ENCODE results near the gene TMEM11.
"Not testable (repeated sequence)": the region's sequence is repeated elsewhere in the genome, so short reads cannot be mapped to it uniquely, and the experiment has no call there.

Gene TMEM11

GRCh38 chr17:21242026-21242697 lies 28.2 kb upstream of the TMEM11 start:
- DNase-seq = no peak

GRCh38 chr17:21241564-21241963 lies 27.6 kb upstream of the TMEM11 start:
- DNase-seq = no peak

- no peak for DNase-seq
These were observed 26.6 kb upstream of the TMEM11 start for GRCh38 chr17:21240369-21241055.

- no peak for DNase-seq
These were observed 25.9 kb upstream of the TMEM11 start for GRCh38 chr17:21239680-21240368.

- DNase-seq = no peak
These were observed 22.0 kb upstream of the TMEM11 start for GRCh38 chr17:21235921-21236320.

- no peak for DNase-seq
These were observed 19.8 kb upstream of the TMEM11 start for GRCh38 chr17:21233581-21234347.

- no peak for DNase-seq
These were observed 18.2 kb upstream of the TMEM11 start for GRCh38 chr17:21232033-21232749.

GRCh38 chr17:21231533-21231932 lies 17.6 kb upstream of the TMEM11 start:
- DNase-seq = no peak

- no peak for DNase-seq
These were observed 14.9 kb upstream of the TMEM11 start for GRCh38 chr17:21228845-21229244.

GRCh38 chr17:21228111-21228510 lies 14.2 kb upstream of the TMEM11 start:
- DNase-seq = no peak

- not testable (repeated sequence) for DNase-seq
These were observed 13.3 kb upstream of the TMEM11 start for GRCh38 chr17:21227277-21227676.

- no peak for DNase-seq
These were observed 9.1 kb upstream of the TMEM11 start for GRCh38 chr17:21223086-21223485.

GRCh38 chr17:21218831-21219380 lies 4.9 kb upstream of the TMEM11 start:
- DNase-seq = no peak

GRCh38 chr17:21218101-21218500 lies 4.1 kb upstream of the TMEM11 start:
- DNase-seq = no peak

GRCh38 chr17:21217346-21217745 lies 3.4 kb upstream of the TMEM11 start:
- no peak for DNase-seq

GRCh38 chr17:21215935-21216334 lies 2.0 kb upstream of the TMEM11 start:
- no peak for DNase-seq

- DNase-seq = no peak
These were observed 998 bp upstream of the TMEM11 start for GRCh38 chr17:21214777-21215541.

- no peak for DNase-seq
These were observed 335 bp downstream of the TMEM11 start for GRCh38 chr17:21213638-21214014.

- DNase-seq = no peak
These were observed 929 bp downstream of the TMEM11 start for GRCh38 chr17:21212826-21213637.

- DNase-seq = no peak
These were observed 2.0 kb downstream of the TMEM11 start for GRCh38 chr17:21211825-21212479.
